ENCODE measurements around the gene ZNF25.
A peak's percentile ranks its signal among the peaks of the same experiment; 100 is the strongest.
"Not testable (repeated sequence)": the region's sequence is repeated elsewhere in the genome, so short reads cannot be mapped to it uniquely, and the experiment has no call there.

The ZNF25 gene

DNA sequence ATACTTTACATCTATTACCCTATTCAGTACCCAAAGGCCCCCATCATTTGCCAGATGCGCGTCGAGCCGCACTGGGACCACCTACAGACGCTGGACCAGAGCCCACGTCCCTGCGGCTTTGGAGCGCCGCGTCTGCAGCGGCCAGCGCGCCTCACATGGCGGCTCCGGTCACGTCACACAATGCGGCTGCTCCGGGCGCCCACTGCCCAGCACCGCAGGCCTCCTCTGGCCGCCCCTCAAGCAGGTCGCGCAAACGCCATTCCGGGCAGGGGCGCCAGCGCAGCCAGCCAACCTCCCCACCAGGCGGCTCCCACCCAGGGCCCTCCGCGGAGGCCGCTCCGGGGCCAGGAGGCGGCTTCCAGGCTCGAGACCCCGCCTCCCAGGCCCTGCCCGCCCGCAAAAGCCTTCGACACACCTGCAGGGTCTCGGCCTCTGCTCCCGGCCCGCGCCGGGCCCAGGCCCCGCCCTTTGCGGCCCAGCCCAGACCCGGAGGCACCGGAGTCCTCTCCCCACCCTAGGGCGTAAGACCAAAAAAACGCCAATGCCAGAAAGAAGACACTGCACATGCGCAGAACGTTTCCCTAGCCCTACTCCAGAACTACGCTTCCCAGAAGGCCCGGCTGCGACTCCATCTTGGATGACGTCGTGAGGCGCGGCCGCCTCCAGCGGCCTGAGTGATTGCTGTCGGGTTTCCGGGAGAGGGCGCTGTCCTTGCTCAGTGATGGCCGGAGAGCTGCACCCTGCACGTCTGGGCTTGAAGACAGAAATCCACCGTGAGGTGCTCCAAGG lies at the start of gene ZNF25:
TSS of gene ZNF25 (minus strand) at position 557 of the 789 bp plus-strand sequence. CDS start 4,925 bp downstream, outside the sequence.
- DNase-seq (ENCODE audit: low read depth), result peak; percentile 87

DNA sequence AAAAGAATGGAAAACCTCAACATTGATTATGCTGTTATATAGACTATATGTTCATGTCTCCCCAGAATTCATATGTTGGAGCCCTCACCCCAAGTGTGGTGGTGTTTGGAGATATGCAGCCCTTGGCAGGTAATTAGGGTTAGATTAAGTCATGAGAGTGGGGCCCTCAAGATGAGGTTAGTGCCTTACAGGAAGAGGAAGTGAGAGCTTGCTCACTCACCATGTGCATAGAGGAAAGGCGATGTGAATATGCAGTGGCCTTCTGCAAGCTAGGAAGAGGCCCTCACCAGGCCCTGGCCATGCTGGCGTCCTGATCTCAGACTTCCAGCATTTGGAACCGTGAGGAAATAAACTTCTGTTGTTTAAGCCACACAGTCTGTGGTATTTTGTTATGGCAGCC lies 48.8 kb upstream of the ZNF25 start:
- no peak for DNase-seq (ENCODE audit: low read depth)

DNA sequence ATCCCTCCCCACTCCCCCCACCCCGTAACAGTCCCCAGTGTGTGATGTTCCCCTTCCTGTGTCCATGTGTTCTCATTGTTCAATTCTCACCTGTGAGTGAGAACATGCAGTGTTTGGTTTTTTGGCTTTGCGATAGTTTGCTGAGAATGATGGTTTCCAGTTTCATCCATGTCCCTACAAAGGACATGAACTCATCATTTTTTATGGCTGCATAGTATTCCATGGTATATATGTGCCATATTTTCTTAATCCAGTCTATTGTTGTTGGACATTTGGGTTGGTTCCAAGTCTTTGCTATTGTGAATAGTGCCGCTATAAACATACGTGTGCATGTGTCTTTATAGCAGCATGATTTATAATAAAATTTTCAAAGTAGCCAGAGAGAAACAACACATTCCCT lies 42.7 kb upstream of the ZNF25 start:
- not testable (repeated sequence) for DNase-seq (ENCODE audit: low read depth)

DNA sequence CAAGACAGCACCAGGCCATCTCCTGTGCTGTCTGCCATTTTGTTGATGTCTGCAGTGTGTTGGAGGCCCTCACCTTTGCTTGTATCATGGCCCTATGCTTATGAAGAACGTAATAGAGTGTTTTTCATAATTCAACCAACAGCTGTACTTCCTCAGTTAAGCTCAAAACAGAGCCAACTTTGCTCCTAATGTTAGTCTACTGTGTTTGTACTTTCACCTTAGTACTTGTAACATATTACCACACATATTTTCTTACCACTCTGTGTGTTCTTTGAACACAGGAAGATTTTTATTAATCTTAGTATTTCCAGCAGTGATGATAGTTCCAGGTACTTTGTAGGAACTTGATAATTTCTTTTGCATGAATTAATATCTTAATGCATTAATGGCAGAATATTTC lies 39.9 kb upstream of the ZNF25 start:
- DNase-seq (ENCODE audit: low read depth), result no peak

DNA sequence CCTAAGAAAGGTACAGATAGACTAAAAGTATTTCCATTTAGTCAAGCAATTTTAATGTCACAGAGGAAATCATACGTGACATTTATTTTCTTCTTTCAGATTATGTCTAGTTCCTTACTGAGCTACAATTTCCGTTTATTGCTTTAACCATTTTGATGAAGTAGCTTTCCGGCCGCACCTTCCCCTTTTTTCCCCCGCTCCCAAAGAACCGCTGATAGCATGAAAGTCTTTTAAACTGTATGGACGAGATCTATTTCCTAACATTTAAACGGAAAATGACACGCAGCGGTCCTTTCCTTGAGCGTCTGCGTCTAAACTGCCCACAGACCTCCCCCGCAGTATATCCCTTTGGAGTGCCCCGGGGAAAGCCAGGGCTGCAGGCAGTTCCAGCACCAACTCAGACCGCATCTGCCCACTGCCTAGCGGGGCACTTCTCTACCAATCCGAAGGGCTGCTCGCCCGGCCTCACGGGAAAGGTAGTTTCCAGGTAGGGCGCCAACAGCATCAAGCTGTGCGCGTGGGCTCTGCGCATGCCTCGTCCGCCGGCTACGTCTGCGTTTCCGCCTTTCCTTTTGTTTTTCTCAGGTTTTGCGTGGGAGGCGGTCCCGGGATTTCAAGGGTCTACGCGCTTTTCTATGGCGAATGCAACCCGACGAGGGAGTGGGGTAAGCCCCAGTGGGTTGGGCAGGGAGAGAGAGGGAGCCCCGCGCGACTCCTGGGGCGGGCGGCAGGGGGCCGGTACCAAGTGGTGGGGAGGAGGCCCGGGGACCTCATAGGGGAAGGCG lies 33.9 kb upstream of the ZNF25 start, which contains the start of gene ZNF33A:
TSS of gene ZNF33A (plus strand) at position 557 of the 785 bp plus-strand sequence. CDS start 1,667 bp downstream, outside the sequence.
- peak; percentile 57 for DNase-seq (ENCODE audit: low read depth)

DNA sequence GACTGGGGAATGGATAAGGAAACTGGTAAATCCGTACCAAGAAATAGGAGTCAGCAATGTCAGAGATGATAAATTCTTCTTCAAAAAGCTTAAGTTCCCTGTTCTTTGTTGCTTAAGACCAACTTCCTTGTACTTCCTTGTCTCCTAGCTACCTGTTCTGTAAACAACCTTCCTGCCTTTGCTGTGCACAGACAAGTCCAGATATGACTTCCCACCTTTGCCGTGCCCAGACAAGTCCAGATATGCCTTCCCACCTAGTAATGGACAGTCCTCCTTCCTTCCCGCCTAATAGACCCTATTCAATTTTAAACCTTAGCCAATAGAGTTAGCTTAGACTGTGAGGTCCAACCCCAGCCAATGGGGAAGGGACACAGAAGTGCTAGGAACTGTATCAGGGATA lies 31.5 kb upstream of the ZNF25 start:
- no peak for DNase-seq (ENCODE audit: low read depth)

DNA sequence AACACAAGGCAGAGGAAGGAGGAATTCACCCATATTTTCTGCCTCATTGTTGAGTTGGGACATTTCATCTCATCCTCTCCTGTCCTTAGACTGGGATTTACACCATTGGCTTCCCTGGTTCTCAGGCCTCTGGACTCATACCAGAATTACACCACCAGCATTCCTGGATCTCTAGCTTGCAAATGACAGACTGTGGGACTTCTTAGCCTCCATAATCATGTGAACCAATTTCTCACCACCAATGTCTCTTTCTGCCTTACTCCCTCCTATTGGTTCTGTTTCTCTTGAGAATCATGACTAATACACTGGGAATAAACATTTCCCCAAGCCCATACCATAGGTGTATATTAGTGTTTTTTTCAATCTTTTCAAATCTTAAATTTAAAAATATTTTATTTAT lies 31.1 kb upstream of the ZNF25 start:
- DNase-seq (ENCODE audit: low read depth), result no peak

DNA sequence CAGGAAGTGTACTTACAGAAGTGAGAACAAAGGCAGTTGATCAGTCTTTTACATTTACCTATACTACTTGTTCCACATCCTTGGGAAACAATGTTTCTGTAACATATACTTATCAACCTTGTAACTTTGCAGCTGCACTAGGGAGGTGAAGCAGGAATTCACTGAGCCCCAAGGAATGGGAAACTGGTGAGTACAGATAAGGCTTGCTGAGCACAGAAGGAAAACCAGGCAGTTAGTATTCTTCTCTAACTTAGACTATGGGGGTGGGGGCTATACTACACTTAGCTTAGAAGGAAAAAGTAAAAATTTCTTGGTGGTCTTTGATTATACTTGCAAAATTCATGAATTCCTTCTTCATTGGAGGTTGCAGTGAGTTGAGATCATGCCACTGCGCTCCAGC lies 27.1 kb upstream of the ZNF25 start:
- DNase-seq (ENCODE audit: low read depth), result no peak

DNA sequence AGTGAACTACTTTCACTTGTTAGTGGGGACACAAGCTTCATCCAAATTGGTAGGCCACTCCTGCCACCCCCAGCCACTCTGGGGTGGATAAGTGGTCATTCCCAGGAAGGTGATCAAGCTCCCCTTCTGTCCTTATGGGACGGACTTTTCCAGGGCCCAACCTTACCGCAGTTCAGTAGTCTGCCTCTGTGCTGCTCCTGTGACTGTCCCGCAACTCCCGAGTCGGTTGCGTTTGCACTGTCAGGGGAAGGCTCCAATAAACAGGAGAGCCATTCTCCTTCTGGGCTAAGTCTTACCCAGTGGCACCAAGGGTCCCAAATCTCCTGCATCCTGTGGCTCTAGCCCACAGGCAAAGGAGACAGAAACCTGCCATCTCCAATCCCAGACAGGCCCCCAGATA lies 26.6 kb upstream of the ZNF25 start:
- DNase-seq (ENCODE audit: low read depth), result no peak

DNA sequence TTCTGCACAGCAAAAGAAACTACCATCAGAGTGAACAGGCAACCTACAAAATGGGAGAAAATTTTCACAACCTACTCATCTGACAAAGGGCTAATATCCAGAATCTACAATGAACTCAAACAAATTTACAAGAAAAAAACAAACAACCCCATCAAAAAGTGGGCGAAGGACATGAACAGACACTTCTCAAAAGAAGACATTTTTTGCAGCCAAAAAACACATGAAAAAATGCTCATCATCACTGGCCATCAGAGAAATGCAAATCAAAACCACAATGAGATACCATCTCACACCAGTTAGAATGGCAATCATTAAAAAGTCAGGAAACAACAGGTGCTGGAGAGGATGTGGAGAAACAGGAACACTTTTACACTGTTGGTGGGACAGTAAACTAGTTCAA lies 24.0 kb upstream of the ZNF25 start:
- DNase-seq (ENCODE audit: low read depth), result not testable (repeated sequence)

DNA sequence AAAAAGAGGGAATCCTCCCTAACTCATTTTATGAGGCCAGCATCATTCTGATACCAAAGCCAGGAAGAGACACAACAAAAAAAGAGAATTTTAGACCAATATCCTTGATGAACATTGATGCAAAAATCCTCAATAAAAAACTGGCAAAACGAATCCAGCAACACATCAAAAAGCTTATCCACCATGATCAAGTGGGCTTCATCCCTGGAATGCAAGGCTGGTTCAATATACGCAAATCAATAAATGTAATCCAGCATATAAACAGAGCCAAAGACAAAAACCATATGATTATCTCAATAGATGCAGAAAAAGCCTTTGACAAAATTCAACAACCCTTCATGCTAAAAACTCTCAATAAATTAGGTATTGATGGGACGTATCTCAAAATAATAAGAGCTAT lies 22.5 kb upstream of the ZNF25 start:
- DNase-seq (ENCODE audit: low read depth), result not testable (repeated sequence)

DNA sequence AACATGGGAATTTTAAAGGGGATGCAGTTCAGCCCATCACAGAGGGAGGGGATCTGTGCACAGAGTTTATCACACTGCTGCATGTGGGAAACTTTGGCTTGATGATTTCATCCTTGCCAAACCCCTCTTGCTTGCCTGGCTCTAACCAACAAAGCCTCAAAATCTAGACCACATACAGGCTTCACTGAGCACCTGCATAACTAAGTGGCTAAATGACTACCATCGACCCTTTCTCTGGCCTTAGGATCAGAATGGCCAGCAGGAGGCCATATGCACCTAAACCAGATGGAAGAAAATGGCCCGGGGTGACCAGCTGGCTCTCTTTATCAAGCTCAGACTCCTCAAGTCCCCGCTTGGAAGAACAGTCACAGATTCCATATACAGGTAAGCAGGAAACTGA lies 15.6 kb upstream of the ZNF25 start:
- DNase-seq (ENCODE audit: low read depth), result no peak

DNA sequence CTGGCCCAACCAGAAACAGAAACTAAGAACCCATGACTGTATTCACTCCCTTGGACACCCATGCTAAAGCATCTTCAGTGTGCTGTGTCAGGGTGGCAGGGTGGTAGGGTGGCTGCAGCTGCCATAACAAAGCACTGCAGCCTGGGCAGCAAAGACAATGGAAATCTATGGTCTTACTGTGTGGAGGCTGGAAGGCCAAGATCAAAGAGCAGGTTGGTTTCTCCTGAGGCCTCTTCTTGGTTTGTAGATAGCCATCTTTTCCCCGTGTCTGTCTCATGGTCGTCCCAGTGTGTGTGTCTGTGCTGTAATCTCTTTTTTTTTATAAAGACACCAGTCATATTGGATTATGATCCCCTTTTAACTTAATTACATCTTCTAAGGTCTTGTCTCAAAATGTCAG lies 15.2 kb upstream of the ZNF25 start:
- no peak for DNase-seq (ENCODE audit: low read depth)

DNA sequence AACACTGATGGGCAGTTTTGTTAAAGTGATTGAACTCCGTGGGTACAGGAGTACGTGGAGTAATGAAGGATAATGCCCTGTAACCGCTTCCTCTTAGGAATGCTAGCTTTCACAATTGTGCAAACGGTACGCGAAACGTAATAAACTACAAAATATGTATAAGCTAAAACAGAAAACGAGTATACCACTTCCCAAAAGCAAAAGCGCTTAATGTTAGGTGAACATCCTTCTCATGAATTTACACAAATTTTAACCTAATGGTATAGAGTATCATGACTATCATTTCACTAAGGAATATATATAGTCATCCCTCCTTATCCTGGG lies 395 bp upstream of the ZNF25 start:
- no peak for DNase-seq (ENCODE audit: low read depth)

DNA sequence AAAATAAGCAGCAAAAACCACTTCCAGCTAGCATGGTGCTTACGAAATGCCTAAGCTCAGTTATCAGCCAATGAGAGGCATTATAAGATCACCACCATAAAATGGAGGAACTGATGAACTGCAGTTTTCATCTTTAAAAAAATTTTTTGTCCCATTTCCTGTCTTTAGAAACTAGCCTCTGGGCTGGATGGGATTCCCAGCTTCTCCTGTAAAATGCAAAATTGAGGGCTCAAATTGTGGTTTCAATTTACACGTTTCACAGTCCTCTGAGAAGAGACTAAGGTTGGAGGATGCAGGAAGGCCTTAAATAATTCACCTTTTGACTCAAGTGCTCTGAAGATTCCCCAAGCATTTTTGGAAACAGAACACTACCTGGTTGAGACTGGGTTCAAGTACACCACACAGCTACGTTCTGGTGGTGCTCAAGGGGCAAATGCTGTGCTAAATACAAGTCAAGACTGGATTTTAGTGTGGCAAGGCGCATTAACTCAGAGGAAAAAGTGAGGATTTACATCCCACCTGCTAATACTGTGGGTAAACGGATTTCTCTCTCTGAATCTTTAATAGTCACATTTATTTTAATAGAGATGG lies 951 bp downstream of the ZNF25 start:
- DNase-seq (ENCODE audit: low read depth), result no peak

DNA sequence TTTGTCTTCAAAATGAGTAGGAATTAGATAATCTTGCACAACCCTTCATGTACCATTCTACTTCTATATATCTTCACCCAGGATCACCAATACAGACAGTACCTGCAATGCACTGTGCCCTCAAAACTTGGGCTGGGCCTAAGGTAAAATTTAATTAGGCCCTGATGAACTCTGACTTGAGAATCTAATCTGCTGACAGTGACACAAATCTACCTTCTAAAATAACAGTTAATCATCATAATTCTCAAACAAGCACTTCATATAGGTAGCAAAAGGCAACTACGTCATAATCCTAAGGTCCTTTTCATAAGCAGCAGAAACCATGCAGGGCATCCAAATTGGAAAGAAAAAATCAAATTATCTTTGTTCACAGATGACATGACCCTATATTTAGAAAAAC lies 4.1 kb downstream of the ZNF25 start:
- no peak for DNase-seq (ENCODE audit: low read depth)

DNA sequence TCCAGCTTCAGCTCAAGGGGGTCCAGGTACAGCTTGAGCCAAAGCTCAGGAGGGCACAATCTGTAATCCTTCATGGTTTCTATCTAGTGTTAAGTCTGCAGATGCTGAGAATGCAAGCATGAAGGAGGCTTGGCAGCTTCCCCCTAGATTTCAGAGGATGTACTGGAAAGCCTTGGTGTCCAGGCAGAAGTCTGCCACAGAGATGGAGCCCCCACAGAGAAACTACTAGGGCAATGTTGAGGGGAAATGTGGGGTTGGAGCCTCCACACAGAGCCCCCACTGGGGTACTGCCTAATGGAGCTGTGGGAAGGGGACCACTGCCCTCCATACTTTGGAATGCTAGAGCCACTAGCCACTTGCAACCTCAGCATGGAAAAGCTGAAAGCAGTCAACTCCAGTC lies 11.4 kb downstream of the ZNF25 start:
- DNase-seq (ENCODE audit: low read depth), result no peak

DNA sequence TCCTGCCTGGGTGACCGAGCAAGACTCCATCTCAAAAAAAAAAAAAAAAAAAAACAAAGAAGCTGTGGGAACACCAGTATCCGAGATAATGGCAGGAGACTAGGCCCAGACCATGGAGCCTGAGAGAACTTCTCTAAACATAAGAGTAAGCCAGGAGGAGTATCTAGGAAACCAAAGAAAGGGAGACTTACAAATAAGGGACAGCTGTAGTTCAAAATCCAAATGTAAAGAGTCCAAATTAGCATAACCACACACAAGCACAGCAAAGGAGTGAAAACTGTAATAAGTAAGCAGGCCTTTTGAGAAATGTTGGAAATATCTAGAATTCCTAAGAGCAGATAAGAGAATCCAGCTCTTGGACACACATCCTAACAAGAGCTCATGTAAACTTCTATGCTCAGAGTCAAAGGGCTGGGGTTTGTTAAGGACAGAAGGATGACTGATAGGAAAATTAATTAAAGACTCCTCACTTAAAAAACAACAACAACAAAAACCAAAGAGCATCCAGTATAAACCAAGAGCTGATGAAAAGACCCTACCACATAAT lies 15.8 kb downstream of the ZNF25 start:
- DNase-seq (ENCODE audit: low read depth), result no peak

DNA sequence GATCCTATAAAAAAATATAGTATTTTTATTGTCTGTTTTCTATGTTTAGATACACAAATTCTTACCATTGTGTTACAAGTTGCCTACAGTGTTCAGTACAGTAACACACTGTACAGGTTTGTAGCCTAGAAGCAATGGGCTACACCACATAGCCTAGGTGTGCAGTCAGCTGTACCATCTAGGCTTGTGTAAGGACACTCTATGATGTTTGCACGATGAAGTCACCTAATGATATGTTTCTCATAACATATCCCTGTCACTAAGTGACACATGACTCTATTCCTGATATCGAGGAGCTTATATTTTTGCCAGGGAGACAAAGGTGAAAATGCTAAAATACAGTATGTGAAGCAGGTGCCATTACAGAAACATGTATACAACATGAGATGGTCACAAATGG lies 18.6 kb downstream of the ZNF25 start:
- no peak for DNase-seq (ENCODE audit: low read depth)

DNA sequence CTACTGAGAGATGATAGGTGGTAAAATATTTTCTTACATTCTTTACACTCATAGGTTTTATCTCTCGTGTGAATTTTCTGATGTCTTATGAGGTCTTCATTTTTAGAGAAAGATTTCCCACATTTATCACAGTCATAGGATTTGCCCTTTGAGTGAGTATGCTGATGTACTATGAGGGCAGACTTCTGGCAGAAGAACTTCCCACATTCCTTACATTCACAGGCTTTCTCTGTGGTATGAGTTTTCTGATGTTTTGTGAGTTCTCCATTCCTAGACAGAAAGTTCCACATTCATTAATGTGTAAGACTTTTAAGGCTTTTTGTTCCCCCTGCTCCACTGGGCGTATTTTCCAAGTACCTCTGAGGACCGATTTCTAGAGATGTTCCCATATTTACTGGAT lies 23.5 kb downstream of the ZNF25 start:
- no peak for DNase-seq (ENCODE audit: low read depth)

DNA sequence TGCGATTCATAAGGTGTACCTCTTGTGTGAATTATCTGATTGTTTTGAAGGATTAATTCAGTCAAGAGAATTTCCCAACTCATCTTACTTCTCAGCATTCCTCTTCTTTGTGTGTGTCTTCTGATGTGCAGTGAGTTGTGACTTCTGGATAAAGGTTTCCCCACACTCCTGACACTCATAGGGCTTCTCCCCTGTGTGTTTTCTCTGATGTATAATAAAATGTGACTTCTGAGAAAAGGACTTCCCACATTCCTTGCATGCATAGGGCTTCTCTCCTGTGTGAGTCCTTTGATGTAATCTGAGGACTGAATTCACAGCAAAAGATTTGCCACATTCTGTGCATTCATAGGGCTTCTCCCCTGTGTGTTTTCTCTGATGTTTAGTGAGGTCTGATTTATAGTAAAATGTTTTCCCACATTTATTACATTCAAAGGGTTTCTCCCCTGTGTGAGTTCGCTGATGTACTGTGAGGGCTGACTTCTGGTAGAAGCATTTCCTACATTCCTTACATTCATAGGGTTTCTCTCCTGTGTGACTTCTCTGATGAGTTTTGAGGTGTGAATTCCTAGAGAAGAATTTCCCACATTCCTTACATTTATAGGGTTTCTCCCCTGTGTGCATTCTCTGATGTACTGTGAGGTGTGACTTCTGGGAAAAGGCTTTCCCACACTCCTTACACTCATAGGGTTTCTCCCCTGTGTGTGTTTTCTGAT lies 24.2 kb downstream of the ZNF25 start:
- DNase-seq (ENCODE audit: low read depth), result no peak

DNA sequence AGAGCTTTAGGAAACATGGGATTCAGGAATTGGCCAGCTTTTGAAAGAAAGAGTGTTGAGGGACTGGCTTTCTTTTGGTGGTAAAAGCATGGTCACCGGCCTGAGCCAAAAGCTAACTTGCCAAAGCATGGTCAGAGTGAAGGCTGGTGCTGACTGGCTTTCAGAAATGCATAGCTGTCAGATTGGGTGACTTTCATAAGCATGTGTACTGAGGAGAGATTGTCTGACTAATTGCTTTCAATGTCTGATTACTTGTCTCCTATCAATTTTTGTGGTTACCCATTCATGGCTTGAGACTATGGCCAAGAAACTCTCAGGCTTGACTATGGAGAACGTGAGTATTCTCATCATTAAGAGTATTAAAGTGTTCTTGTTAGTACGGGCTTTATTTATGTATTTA lies 28.2 kb downstream of the ZNF25 start:
- DNase-seq (ENCODE audit: low read depth), result no peak
